OCI-LY1 (cell line): ENCODE data around the gene MRC2.

Experiments
- H2AFZ ChIP-seq: fragments of 200-600 bp; sonication (generic), shearing (Covaris generic); 2 replicates; pipeline ENCODE4 v1.6.0; 2014; ENCODE audit warnings: antibody characterized with exemption, mild to moderate bottlenecking, low read length
- H3F3A ChIP-seq: fragments of 200-600 bp; sonication (generic), shearing (Covaris generic); 2 replicates; pipeline ENCODE4 v1.6.0; 2014; ENCODE audit warnings: mild to moderate bottlenecking, antibody characterized with exemption, low read length, moderate library complexity; ENCODE audit not compliant: insufficient read depth
- H3K27ac ChIP-seq: fragments of 200-600 bp; sonication (generic); 2 replicates; pipeline ENCODE4 v1.5.1; 2014; ENCODE audit warnings: low read length, mixed run types, mild to moderate bottlenecking, low read depth; ENCODE audit not compliant: poor library complexity, severe bottlenecking
- H3K27me3 ChIP-seq: fragments of 200-600 bp; sonication (generic); 2 replicates; pipeline ENCODE4 v1.6.0; 2014; ENCODE audit warnings: antibody characterized with exemption, mild to moderate bottlenecking, low read length, moderate library complexity; ENCODE audit not compliant: insufficient read depth
- H3K36me3 ChIP-seq: fragments of 200-600 bp; sonication (generic); 2 replicates; pipeline ENCODE4 v1.6.1; 2014; ENCODE audit warnings: mild to moderate bottlenecking, antibody characterized with exemption, low read length, moderate library complexity, mixed read lengths; ENCODE audit not compliant: insufficient read depth
- H3K4me1 ChIP-seq: fragments of 200-600 bp; sonication (generic); 2 replicates; pipeline ENCODE4 v1.5.1; 2014; ENCODE audit warnings: mild to moderate bottlenecking, low read length, moderate library complexity; ENCODE audit not compliant: insufficient read depth, severe bottlenecking
- H3K4me2 ChIP-seq: fragments of 200-600 bp; sonication (generic), shearing (Covaris generic); 2 replicates; pipeline ENCODE4 v1.6.1; 2014; ENCODE audit warnings: low read length
- H3K4me3 ChIP-seq: fragments of 200-600 bp; sonication (generic); 2 replicates; pipeline ENCODE4 v1.5.1; 2014; ENCODE audit warnings: low read length, low read depth, mild to moderate bottlenecking, mixed read lengths; ENCODE audit not compliant: poor library complexity, severe bottlenecking
- H3K79me2 ChIP-seq: fragments of 200-600 bp; shearing (Covaris generic); 2 replicates; pipeline ENCODE4 v1.6.1; 2016; ENCODE audit warnings: mixed run types, low read length, mixed read lengths; ENCODE audit not compliant: insufficient read depth
- H3K9ac ChIP-seq: fragments of 200-600 bp; sonication (generic), shearing (Covaris generic); 2 replicates; pipeline ENCODE4 v1.6.1; 2014; ENCODE audit warnings: mild to moderate bottlenecking, low read length, mixed read lengths
- H3K9me2 ChIP-seq: fragments of 200-600 bp; sonication (generic), shearing (Covaris generic); 2 replicates; pipeline ENCODE4 v1.6.1; 2014; ENCODE audit warnings: low read depth, mild to moderate bottlenecking, low read length, mixed read lengths
- H3K9me3 ChIP-seq: fragments of 200-600 bp; shearing (Covaris generic); 2 replicates; pipeline ENCODE4 v1.6.1; 2014; ENCODE audit warnings: low read length, mixed read lengths
- H4K20me1 ChIP-seq: fragments of 200-600 bp; sonication (generic), shearing (Covaris generic); 2 replicates; pipeline ENCODE4 v1.6.0; 2016; ENCODE audit warnings: mild to moderate bottlenecking, low read length; ENCODE audit not compliant: insufficient read depth
- CTCF ChIP-seq: fragments of 200-600 bp; sonication (generic), shearing (Covaris generic); IDR thresholded peaks from 2 replicates; pipeline ENCODE4 v1.5.1; 2017; ENCODE audit warnings: mild to moderate bottlenecking, antibody characterized with exemption, low read length, moderate library complexity, mixed read lengths
- EZH2 ChIP-seq: fragments of 200-600 bp; sonication (generic), shearing (Covaris generic); IDR thresholded peaks from 2 replicates; pipeline ENCODE4 v1.8.0; 2017; ENCODE audit warnings: borderline replicate concordance, mixed run types, mild to moderate bottlenecking, antibody characterized with exemption, low read length, moderate library complexity, mixed read lengths

Gene MRC2

GRCh38 chr17:62580947-62581346 lies 46.5 kb upstream of the MRC2 start:
- no peak for TF ChIP-seq CTCF

GRCh38 chr17:62581764-62582163 lies 45.7 kb upstream of the MRC2 start:
- no peak overlapping the region for H3K27ac ChIP-seq
- H3K36me3 ChIP-seq: peaks cover 66% of the 10 kb centered on the region
- TF ChIP-seq EZH2 (no peak), CTCF (no peak)

More at GRCh38 chr17:62580947-62581346, 46.5 kb upstream of the MRC2 start:
- Histone ChIP-seq H3F3A (no peaks in the 10 kb centered on the region), H3K27me3 (no peaks in the 10 kb centered on the region), H3K4me3 (no peak overlapping the region), H3K9ac (no peak overlapping the region), H2AFZ (no peak overlapping the region), H3K27ac (no peak overlapping the region), H3K9me2 (no peaks in the 10 kb centered on the region), H4K20me1 (no peaks in the 10 kb centered on the region), H3K79me2 (no peaks in the 10 kb centered on the region), H3K9me3 (no peaks in the 10 kb centered on the region), H3K36me3 (peaks cover 71% of the 10 kb centered on the region), H3K4me1 (no peaks in the 10 kb centered on the region), H3K4me2 (no peak overlapping the region)

GRCh38 chr17:62587554-62587953 lies 39.9 kb upstream of the MRC2 start:
- Histone ChIP-seq H3K9me3 (no peaks in the 10 kb centered on the region), H3K27ac (no peak overlapping the region), H2AFZ (no peak overlapping the region), H3K4me1 (no peaks in the 10 kb centered on the region), H3K36me3 (peaks cover 76% of the 10 kb centered on the region), H3K4me2 (no peak overlapping the region), H3K4me3 (no peak overlapping the region), H3K9me2 (no peaks in the 10 kb centered on the region), H3K79me2 (no peaks in the 10 kb centered on the region), H4K20me1 (no peaks in the 10 kb centered on the region), H3K9ac (no peak overlapping the region), H3F3A (no peaks in the 10 kb centered on the region), H3K27me3 (no peaks in the 10 kb centered on the region)
- TF ChIP-seq EZH2 (no peak), CTCF (no peak)

More at GRCh38 chr17:62581764-62582163, 45.7 kb upstream of the MRC2 start:
- Histone ChIP-seq H3K4me1 (no peaks in the 10 kb centered on the region), H3K9me2 (no peaks in the 10 kb centered on the region), H3K27me3 (no peaks in the 10 kb centered on the region), H3K4me2 (no peak overlapping the region), H3K9me3 (no peaks in the 10 kb centered on the region), H3K9ac (no peak overlapping the region), H3F3A (no peaks in the 10 kb centered on the region), H4K20me1 (no peaks in the 10 kb centered on the region), H3K4me3 (no peak overlapping the region), H3K79me2 (no peaks in the 10 kb centered on the region), H2AFZ (no peak overlapping the region)
